ENCODE results near the gene KLHDC4.
"Not testable (repeated sequence)": the region's sequence is repeated elsewhere in the genome, so short reads cannot be mapped to it uniquely, and the experiment has no call there.

KLHDC4 gene

DNA sequence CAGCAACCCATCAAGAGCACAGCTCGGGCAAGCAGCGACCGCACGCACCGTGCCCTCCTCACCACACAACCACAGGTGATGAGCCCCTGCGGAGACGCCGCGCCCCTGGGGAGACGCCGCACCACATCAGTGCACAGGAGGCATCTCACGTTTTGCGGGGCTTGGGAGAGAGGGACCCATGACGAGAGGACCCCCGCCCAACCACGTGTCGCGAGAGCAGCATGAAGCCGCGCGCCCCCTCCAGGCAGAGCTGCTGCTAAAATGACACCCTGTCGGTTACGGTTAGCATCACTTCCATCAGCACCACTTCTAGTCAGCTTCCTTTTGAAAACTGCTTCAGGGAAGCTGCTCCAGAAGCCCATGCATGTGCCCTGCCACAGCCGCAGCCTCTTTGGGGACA, 45.3 kb downstream of the KLHDC4 start:
- no peak for DNase-seq (ENCODE audit: low read depth in 2 of 2)

DNA sequence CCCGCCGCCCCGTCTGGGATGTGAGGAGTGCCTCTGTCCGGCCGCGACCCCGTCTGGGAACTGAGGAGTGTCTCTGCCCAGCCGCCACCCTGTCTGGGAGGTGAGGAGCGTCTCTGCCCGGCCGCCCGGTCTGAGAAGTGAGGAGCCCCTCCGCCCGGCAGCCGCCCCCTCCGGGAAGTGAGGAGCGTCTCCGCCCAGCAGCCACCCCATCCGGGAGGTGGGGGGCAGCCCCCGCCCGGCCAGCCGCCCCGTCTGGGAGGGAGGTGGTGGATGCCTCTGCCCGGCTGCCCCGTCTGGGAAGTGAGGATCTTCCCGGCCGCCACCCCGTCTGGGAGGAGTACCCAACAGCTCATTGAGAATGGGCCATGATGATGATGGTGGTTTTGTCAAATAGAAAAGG, 47.0 kb downstream of the KLHDC4 start:
- not testable (repeated sequence) for DNase-seq (ENCODE audit: low read depth in 2 of 2)

DNA sequence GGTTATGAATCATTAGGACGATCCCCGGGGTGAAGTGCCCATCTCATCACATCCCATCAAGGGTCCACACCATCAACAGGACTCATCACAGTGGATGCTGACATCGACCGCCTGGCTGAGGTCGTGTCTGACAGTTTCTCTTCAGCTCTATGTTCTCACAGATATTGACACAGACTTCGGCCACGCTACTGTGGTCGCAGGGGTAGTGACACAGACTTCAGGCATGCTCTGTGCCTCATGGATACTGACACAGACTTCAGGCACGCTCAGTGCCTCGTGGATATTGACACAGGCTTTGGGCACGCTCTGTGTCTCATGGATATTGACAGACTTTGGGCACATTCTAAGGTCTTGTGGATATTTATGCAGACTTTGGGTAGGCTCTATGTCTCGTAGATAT, 50.1 kb downstream of the KLHDC4 start:
- no peak for DNase-seq (ENCODE audit: low read depth in 2 of 2)

DNA sequence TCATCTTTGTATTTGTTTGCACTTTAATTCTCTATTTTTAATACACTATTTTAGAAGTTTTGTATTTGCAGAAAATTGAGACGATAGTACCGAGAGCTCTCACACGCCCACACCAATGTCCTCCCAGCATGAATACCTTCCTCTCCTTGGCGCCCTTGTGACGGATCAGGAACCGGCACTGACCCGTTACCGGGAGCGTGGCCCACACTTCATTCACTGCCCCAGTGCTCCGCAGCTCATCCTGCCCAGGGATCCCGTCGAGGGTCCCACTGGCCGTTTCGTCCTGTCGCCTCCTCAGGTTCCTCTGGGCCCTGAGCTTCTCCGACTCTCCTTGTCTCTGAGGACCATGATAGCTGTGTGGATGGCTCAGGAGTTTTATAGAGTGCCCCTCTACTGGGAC, 50.6 kb downstream of the KLHDC4 start:
- DNase-seq (ENCODE audit: low read depth in 2 of 2) = no peak

DNA sequence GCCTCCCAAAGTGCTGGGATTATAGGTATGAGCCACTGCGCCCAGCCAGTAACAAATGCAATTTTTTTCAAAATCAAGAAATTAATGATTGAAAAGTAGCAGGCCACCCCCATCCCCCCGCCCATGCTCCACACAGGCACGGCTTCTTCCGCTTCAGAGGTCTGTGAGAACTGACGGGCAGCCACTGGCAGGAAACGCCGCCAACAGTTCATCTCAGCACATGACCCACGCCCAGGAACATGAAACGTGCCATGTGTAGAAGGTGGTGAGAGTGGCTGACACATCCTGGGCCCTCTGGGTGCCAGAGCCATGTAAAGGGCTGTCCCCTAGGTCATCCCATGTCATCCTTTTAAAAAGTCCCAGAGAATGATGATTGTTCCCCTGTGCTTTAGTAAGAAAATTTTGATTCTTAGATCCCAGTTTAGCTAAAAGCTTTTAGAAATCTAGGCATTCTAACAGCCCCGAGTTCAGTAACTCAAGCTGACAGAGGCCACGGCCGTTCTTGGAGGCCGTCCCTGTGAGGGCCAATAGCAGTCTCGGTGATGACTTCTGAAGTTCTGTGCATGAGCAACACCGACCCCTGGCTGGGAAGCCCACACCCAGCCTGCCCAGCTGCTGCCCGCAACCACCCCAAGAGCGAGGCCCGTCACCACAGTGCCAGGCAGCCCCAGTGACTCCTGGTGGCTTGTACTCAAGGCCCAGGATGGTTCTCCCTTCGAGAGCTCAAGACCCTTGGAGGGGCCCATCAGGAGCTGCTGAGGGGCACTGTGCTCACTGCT, 52.1 kb downstream of the KLHDC4 start:
- peak; percentile 33 to 40 for DNase-seq (ENCODE audit: low read depth in 2 of 2)

DNA sequence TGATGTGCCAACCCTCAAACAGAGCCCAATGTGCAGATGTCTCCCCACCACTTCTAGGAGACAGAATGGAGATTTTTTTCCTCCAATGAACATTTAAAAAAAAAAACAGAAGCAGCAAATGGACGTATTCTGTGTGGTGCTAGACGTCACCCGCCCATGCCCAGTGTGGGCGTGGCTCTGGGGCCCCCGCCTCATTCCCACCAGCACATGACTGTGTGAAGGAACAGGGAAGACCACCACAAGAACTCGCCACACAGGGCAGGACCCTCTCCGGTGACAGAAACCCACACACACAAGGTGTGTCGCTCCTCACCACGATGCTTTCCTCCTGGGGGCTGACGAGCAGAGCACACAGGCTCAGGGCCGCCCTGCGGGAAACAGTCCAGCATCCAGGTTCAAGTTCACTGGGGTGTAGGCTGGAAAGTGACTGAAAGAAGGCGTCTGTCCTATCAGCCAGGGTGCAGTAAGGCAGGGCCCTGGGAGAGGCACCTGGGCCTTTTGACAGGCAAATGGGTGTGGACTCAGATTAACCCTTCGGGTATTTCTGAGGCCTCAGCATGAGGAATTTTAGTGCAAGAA, 53.5 kb downstream of the KLHDC4 start:
- DNase-seq (ENCODE audit: low read depth in 2 of 2) = no peak

DNA sequence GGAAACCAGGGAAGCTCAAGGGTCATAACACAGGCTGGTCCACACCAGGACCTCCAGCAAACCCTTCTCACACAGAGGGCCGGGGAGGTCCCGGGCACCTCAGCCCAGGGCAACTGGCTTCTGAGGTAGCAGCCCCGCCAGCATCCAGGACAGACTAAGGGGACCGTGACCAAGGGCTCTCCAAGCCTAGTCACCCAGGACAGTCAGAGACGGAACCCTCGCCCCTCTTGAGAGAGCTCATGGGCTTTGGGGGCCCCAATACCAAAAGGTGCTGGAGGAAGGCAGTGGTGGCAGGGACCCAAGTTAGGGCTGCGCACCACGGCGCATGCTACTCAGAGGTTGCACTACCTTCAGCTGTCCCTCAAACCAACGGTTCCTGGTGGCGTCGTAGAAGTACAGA, 54.9 kb downstream of the KLHDC4 start:
- no peak for DNase-seq (ENCODE audit: low read depth in 2 of 2)

DNA sequence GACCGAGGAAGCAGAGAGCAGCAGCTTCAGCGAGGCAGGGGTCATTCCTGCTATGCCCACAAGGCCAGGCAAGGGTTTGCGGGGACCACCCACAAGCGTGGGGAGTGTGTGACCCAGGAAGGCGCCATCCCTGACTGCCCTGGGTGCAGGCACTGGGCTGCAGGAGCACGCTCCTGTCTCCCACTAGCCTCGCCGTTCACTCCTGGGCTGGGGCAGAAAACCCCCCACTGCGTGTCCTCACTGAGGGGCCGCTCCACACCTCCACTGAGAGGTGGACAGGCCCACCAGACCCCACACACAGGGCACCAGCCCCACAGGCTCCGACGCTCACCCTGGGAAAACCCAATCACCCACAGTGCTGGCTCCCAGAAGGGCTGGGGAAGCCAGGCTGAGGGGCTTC, 56.1 kb downstream of the KLHDC4 start:
- DNase-seq (ENCODE audit: low read depth in 2 of 2) = no peak

DNA sequence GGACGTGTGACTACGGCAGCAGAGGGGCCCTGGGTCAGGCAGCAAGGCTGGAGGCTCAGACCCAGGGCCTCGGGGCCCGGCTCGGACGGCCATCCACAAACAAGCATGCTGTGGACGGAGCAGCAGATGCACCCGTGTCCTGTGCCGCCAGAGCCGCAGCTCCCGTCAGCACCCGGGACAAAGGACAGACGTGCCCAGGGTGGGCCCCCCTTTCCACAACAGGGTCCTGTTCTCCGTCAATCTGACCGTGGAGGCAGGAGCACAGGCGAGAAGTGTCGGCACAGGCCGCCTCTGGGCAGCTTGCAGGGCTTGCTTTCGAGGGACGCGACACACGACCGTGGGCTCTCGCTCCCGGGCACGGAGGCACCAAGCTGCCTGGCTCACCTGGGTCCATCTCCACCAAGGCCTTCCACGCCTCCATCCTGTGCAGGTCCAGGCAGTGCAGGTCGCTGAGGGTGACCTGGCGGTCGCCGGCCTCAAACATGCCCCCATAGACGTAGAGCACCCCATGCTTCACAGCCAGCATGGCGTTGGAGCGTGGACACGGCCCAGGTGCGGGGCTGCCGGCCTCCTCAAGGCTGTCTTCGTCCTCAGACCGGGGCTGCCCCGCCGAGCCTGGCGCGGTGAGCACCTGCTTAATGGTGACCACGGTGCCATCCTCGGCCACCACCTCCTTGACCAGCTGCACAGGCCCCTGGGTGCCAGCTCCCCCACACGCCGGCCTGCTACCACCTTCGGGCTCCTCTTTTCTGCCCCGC, 56.7 kb downstream of the KLHDC4 start:
- DNase-seq (ENCODE audit: low read depth in 2 of 2) = no peak

DNA sequence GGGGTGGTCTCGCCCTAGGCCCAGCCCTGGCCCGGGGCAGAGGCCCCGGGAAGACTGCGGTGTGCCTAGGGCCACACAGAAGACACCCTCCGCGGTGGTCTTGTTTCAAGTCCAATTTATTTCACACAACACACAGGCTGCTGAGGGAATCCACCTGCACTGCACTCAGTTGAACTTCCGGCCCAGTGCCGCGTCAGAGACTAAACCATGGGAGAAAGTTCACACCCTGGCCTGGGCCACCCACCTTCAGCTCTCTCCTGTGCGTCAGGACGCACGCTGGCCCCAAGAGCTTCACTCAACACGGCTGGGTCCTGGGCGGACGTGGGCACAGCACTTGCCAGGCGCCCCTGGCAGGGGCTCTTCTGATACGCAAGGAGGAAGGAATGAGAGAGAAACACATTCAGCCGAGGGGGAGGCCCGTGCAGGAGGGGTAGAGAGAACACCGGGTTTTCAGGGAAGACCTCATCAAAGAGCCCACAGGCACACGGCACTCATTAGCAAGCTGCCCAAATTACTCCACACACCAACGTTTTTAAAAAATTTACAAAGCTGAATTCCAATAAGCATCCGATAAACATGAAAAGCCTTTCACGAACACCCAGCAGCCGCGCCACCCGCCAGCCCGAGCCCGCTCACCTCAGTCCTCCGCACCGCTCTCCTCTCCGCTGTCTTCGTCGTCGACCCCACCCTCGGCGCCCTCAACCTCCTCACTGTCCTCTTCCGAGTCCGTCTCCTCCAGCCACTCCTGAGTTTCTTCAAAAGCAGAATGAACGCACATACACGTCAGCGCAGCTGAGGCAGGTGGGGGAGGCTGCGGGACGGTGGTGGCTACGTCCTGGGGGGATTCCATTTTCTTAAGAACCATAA, 57.8 kb downstream of the KLHDC4 start:
- no peak for DNase-seq (ENCODE audit: low read depth in 2 of 2)

DNA sequence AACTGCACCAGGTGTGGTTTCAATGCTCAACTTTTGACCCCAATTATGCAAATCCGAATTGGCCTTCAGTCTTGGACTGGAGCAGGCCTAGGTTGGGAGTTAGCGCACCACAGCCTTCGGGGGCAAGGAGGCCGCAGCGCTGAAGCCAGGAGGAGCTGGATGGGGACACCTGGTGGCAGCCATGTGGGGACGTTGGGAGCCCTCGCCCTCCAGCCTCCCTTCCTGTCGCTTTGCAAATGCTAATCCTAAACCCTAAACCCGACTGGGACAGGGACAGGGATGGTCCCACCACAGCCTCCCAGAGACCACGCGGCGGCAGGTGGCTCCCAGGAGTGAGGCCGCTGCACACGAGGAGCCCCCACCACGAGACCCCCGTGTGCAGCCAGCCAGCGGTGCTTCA, 58.7 kb downstream of the KLHDC4 start:
- no peak for DNase-seq (ENCODE audit: low read depth in 2 of 2)

DNA sequence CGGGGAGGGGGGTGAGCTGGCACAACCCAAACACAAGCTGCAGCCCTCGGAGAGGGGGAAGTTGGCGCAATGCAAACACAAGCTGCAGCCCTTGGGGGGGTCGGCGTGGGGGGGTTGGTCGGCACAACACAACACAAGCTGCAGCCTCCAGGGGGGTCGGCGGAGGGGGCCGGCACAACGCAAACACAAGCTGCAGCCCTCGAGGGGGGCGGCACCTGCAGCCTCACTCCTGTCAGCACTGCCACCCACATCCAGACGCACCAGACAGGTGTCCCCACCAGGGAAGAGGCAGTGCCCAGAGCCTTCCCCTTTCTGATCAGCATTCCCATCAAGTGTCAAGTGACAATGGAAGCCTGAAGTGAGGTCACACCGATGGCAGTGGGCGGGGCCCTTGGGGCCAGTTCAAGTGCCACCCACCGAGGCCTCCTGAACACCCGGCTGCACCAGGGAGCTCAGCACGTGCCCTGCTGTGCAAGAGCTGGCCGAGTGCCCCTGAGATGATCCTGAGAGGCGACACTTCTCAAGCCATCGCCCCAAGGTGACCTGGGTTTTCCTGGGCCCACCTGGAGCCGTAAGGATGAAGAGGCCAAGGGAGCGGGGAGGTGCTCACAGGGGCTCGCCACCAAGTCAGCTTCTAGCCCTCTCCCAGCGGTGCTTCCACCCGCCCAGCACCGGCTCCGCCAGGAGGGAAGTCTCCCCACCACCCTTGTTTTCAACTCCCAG, 59.3 kb downstream of the KLHDC4 start:
- DNase-seq (ENCODE audit: low read depth in 2 of 2) = no peak

DNA sequence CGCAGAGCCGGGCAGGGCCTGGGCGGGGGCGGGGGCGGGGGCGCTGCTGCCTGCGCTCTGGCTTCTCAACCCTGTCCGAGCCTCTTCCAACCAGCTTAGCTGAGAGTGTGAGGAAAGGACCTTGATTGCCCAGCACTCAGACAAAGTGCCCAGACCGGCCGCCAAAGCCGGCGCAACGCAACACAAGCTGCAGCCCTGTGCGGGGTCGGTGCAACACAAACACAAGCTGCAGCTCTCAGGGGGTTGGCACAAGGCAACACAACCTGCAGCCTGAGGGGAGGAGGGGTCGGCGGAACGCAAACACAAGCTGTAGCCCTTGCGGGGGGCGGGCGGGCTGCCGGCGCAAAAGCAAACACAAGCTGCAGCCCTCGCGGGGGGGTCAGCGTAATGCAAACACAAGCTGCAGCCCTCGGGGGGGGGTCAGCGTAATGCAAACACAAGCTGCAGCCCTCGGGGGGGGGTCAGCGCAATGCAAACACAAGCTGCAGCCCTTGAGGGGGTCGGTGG, 60.0 kb downstream of the KLHDC4 start:
- no peak for DNase-seq (ENCODE audit: low read depth in 2 of 2)

DNA sequence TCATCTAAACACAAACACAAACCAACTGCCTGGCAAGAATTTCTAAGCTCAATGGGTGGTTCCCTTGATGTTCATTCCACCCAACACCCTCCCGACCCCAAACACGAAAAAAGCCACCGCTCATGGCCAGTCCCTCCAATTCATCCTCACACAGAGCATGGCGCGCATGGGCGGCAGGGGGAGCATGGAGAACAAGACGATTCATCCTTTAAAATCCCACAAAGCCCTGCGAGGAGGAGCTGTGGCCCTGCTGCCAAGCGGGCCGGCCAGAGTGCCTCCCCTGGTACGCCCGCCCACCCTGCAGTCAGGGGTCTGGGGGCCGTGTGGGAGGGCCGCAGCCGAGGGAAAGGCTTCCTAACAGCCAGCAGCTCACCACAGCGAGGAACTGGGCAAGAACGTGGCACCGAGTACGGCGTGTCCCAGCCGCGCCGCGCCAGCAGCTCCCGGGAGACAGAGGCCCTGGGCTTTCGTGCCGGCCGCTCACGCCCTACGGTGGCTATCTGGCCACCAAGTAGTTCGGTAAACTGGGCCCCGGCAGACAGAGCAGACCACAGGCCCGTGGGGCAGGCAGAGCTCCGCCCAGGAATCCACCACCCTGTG, 60.9 kb downstream of the KLHDC4 start:
- no peak for DNase-seq (ENCODE audit: low read depth in 2 of 2)

DNA sequence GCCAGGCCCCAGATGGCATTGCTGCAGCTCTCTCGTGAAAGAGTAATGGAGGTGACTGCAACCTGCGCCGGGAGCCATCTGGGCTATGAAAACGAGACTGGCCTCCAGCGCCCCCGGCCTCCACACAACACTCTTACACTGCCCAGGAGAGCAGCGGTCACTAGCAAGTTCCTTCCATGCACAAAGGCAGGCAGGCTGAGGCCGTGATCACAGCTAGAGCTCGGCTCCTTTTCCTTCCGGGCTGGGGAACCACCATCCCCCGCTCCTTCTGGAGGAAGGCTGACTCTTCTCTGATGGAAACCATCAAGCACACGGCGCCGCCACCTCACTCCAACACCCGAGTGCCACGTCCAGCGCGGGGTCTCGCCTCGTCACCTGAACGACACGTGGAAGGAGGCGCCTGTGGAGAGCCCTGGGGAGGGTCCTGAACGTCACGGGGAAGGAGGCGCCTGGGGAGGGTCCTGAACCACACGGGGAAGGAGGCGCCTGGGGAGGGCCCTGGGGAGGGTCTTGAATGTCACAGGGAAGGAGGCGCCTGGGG, 61.9 kb downstream of the KLHDC4 start:
- DNase-seq (ENCODE audit: low read depth in 2 of 2) = no peak

DNA sequence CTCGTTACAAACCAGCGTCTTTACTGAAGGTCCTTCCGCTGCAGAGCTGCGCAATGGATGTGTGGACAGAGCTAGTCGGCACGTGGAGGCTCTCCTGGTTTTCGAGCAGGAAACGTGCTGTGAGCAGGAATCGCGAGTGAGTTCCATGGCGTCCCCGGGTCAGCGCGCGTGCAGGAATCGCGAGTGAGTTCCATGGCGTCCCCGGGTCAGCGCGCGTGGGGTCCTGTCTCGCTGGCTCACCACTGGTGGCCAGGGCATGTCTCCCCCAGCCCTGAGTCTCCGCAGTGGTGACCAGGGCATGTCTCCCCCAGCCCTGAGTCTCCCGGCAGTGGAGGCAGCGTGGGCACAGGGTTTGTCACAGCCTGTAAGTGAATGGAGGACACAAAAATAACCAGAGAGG, 62.7 kb downstream of the KLHDC4 start:
- DNase-seq (ENCODE audit: low read depth in 2 of 2) = no peak

DNA sequence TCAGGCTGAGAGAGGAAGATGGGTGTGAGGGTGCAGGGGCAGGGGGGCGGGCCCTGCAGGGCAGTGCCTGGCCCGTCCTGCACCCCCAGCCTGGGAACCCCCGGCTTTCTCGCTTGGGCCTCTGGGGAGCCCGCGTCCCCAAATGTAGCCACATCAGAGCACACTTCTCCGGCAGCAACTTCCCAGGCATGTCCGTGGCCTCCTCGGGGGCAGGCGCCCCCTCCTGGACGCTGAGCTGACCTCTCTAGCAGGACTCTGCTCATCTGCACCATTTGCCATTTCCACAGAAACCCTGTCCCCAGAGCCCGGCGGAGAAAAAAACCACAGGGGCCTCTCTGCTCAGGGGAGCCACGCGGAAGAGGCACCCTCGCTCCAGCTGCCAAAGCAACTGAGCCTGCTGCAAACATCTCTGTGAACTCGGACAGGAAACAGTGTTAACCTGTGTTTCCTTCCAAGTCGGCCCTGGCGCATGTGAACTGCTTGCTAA, 63.4 kb downstream of the KLHDC4 start:
- DNase-seq (ENCODE audit: low read depth in 2 of 2) = peak; percentile 31 to 42

DNA sequence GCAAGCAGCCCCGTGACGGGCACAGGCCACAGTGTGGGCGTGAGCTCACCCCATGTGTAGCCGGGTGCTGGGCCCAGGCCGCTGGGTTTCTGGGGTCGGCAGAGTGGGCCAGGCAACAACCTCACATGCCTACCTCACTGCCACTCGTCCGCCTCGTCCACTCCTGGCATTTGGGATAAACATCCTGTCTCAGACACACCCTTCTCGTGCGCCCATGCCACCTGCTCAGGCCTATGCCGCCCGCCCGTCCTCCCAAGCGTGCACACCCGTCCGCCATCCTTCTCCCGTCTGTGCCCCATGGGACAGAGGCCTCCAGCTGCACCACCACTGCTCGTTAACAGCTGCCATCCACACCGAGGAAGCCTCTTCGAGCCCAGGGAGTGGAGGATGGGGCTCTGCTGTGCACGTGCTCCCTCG, 64.3 kb downstream of the KLHDC4 start:
- no peak for DNase-seq (ENCODE audit: low read depth in 2 of 2)

DNA sequence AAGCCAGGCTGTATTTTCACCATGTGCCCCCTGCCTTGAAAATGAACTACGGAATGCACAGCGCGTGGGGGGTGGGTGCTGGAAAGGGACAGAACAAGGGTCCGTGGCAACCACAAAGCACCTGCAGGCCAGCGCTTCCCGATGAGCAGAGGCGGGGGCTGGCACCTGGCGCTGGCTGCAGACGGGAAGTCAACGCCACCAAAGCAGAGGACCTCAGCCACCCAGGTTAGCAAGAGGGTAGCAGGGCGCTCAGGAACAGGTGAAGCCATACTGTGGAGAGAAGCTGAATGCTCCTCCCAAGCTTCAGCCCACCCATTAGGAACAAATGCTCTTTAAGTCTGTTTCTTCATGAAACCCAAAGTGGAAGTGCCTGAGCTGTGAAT, 64.7 kb downstream of the KLHDC4 start:
- no peak for DNase-seq (ENCODE audit: low read depth in 2 of 2)

DNA sequence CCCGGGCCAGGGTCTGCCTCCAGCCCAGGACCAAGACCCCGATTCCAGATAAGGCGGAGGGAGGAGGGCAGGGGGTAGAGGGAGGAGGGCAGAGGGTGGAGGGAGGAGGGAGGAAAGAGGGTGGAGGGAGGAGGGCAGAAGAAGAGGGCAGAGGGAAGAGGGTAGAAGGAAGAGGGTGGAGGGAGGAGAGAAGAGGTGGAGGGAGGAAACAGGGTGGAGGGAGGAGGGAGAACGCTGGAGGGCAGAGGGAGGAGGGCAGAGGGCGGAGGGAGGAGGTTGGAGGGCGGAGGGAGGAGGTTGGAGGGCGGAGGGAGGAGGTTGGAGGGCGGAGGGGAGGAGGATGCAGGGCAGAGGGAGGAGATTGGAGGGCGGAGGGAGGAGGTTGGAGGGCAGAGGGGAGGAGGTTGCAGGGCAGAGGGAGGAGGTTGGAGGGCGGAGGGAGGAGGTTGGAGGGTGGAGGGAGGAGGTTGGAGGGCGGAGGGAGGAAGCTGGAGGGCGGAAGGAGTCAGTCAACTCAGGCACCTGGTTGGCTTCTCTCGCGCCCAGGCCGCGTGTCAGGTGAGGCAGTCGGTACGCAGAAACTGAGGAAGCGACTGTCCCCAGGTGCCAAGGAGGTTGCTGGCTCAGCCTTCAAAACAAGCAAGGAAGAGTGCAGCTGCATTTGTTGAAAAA, 65.2 kb downstream of the KLHDC4 start:
- no peak for DNase-seq (ENCODE audit: low read depth in 2 of 2)

Data from stimulated activated CD4-positive, alpha-beta T cell treated with anti-CD3 and anti-CD28 coated beads, Interleukin-4, amount 100 ng/mL, for 48 hours (primary cell).